ENCODE data around the gene CCDC157. TPM values are rescaled to one million over a fixed set of nuclear protein-coding genes. Genes with fewer than 3 reads are reported as not detected.

Gene CCDC157
- total and polyA plus RNA-seq, 4 donors: 0.53 to 1.4 (median 0.98) TPM

DNA sequence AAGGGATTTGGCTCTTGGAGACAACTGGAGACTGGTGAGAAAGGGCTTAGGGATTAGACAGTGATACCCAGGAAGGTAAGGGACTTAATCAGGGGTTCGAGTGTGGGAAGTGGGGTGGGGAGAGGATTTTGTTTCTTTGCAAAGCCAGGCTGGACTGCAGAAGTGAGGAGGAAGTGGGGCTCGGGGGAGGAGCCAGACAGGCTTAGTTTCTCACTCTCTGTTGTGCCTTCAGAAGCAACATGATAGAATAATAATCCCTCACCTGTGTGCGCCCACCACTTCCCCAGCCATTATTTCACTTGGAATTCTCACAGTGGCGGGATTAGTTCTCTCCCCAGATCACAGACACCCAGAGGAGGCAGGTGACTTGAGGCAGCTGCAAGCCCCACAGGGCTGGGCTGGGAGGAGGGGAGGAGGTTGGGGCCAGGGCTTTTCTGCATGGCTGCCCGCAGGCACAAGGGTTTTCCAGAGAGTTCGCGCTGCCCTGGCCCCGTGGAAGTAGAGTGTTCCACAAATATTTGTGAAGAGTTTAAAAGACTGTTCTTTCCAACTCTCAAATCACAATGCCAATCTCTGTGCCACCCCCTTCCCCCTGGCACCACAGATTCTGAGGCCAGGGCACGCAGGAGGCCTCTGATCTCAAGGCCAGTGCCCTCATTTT is 36.0 kb downstream of the CCDC157 start:
- Histone ChIP-seq H3K27ac (ENCODE audit: low read depth in 1 of 2, low read length in 2 of 2) (peak overlapping the region; percentile 88 to 91), H3K4me3 (ENCODE audit: low read depth in 1 of 3, low read length in 3 of 3) (no peak overlapping the region), H3K27me3 (ENCODE audit: control insufficient read depth in 4 of 4, insufficient read depth in 4 of 4, low read length in 3 of 4) (no peaks in the 10 kb centered on the region), H3K4me1 (ENCODE audit: control insufficient read depth in 4 of 4, insufficient read depth in 4 of 4, low read length in 3 of 4) (peaks cover 2 to 50% (median 44%) of the 10 kb centered on the region in 4 donors), H3K9ac (ENCODE audit: low read depth in 1 of 2, low read length in 2 of 2) (peak overlapping the region; percentile 37 to 61), H3K9me3 (ENCODE audit: control insufficient read depth in 4 of 4, low read length in 3 of 4) (no peaks in the 10 kb centered on the region), H3K36me3 (ENCODE audit: control insufficient read depth in 4 of 4, insufficient read depth in 3 of 4, low read depth in 1 of 4, low read length in 3 of 4) (no peaks in the 10 kb centered on the region)
- DNase-seq (ENCODE audit: low spot score): no peak
- peak in 1 of 2 donors; percentile 29 for TF ChIP-seq RAD21 (IDR thresholded peaks at IDR 0.05)
- peak; percentile 84 to 88 for TF ChIP-seq HNF4A (conservative IDR thresholded peaks at IDR 0.05)
- TF ChIP-seq RXRA (IDR thresholded peaks at IDR 0.05): peak; percentile 99
- peak; percentile 68 for TF ChIP-seq MAX (IDR thresholded peaks at IDR 0.05)
- TF ChIP-seq, protein P1, sequence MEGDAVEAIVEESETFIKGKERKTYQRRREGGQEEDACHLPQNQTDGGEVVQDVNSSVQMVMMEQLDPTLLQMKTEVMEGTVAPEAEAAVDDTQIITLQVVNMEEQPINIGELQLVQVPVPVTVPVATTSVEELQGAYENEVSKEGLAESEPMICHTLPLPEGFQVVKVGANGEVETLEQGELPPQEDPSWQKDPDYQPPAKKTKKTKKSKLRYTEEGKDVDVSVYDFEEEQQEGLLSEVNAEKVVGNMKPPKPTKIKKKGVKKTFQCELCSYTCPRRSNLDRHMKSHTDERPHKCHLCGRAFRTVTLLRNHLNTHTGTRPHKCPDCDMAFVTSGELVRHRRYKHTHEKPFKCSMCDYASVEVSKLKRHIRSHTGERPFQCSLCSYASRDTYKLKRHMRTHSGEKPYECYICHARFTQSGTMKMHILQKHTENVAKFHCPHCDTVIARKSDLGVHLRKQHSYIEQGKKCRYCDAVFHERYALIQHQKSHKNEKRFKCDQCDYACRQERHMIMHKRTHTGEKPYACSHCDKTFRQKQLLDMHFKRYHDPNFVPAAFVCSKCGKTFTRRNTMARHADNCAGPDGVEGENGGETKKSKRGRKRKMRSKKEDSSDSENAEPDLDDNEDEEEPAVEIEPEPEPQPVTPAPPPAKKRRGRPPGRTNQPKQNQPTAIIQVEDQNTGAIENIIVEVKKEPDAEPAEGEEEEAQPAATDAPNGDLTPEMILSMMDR (IDR thresholded peaks at IDR 0.05; ENCODE audit: low read depth, low read length, missing input control): no peak
- no peak for TF ChIP-seq FOXA1 (IDR thresholded peaks at IDR 0.05)
- TF ChIP-seq, protein P2, sequence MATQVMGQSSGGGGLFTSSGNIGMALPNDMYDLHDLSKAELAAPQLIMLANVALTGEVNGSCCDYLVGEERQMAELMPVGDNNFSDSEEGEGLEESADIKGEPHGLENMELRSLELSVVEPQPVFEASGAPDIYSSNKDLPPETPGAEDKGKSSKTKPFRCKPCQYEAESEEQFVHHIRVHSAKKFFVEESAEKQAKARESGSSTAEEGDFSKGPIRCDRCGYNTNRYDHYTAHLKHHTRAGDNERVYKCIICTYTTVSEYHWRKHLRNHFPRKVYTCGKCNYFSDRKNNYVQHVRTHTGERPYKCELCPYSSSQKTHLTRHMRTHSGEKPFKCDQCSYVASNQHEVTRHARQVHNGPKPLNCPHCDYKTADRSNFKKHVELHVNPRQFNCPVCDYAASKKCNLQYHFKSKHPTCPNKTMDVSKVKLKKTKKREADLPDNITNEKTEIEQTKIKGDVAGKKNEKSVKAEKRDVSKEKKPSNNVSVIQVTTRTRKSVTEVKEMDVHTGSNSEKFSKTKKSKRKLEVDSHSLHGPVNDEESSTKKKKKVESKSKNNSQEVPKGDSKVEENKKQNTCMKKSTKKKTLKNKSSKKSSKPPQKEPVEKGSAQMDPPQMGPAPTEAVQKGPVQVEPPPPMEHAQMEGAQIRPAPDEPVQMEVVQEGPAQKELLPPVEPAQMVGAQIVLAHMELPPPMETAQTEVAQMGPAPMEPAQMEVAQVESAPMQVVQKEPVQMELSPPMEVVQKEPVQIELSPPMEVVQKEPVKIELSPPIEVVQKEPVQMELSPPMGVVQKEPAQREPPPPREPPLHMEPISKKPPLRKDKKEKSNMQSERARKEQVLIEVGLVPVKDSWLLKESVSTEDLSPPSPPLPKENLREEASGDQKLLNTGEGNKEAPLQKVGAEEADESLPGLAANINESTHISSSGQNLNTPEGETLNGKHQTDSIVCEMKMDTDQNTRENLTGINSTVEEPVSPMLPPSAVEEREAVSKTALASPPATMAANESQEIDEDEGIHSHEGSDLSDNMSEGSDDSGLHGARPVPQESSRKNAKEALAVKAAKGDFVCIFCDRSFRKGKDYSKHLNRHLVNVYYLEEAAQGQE (IDR thresholded peaks at IDR 0.05): no peak
- TF ChIP-seq ZBTB33 (IDR thresholded peaks at IDR 0.05): peak; percentile 59
- TF ChIP-seq NR2F2 (IDR thresholded peaks at IDR 0.05): peak; percentile 52
- no peak for TF ChIP-seq JUND (IDR thresholded peaks at IDR 0.05)
- no peak for TF ChIP-seq EGR1 (IDR thresholded peaks at IDR 0.05; ENCODE audit: low read depth in 2 of 2)
- peak; percentile 39 for TF ChIP-seq HNF4G (IDR thresholded peaks at IDR 0.05)
- no peak for TF ChIP-seq FOXA2 (IDR thresholded peaks at IDR 0.05)
- no peak for TF ChIP-seq ATF3 (IDR thresholded peaks at IDR 0.05)
- peak; percentile 81 for TF ChIP-seq SP1 (IDR thresholded peaks at IDR 0.05)
- no peak for TF ChIP-seq GABPA (IDR thresholded peaks at IDR 0.05 in 1 of 2, conservative IDR thresholded peaks at IDR 0.05 in 1 of 2)
- peak; percentile 90 for TF ChIP-seq YY1 (IDR thresholded peaks at IDR 0.05)
- TF ChIP-seq TAF1 (conservative IDR thresholded peaks at IDR 0.05): no peak
- 30% methylated on average over 9 of the region's 9 CpGs for WGBS

Data from liver (tissue), 9 donors.